Brain microvascular endothelial cell (primary cell): ENCODE results near the gene YAE1.

Experiments used
- DNase-seq: peaks from one replicate; pipeline ENCODE4 v3.0.0-alpha.2; 2020
- H3K27ac ChIP-seq: fragments of 250-450 bp; sonication (Bioruptor Pico); 2 replicates; pipeline ENCODE4 v1.5.1; 2020; ENCODE audit warnings: mild to moderate bottlenecking, moderate library complexity
- H3K27me3 ChIP-seq: fragments of 250-450 bp; sonication (Bioruptor Pico); replicated peaks from 2 replicates; pipeline ENCODE4 v1.5.1; 2020; ENCODE audit warnings: mild to moderate bottlenecking
- H3K36me3 ChIP-seq: fragments of 250-450 bp; sonication (Bioruptor Pico); replicated peaks from 2 replicates; pipeline ENCODE4 v1.5.1; 2020; ENCODE audit warnings: mild to moderate bottlenecking
- H3K4me3 ChIP-seq: 2 replicates; pipeline ENCODE4 v1.5.1; 2011; ENCODE audit warnings: low read depth, mild to moderate bottlenecking, control low read depth, low read length, moderate library complexity
- CTCF ChIP-seq: IDR thresholded peaks from 2 replicates; pipeline ENCODE4 v1.5.1; 2011; ENCODE audit warnings: low read depth, mild to moderate bottlenecking, moderate library complexity, low read length, control low read depth, inconsistent platforms; ENCODE audit errors: missing control alignments
- in situ Hi-C: cut with HindIII; loops from 2 replicates; pipeline ENCODE4 v1.10.0; 2017; ENCODE audit warnings: low sequenced_read_pairs, low pct_ligation_motif_present

Gene YAE1

GRCh38 chr7:39567294-39567693 is 1.1 kb downstream of the YAE1 start:
- no peaks in the 10 kb centered on the region for H3K27me3 ChIP-seq
- H3K27ac ChIP-seq = no peak overlapping the region
- no peak for DNase-seq
- peak overlapping the region; percentile 92 for H3K4me3 ChIP-seq
- TF ChIP-seq CTCF = no peak
- H3K36me3 ChIP-seq = peaks cover 2% of the 10 kb centered on the region
- in situ Hi-C loops = no loop called here

GRCh38 chr7:39574673-39575349 is 8.6 kb downstream of the YAE1 start:
- H3K27me3 ChIP-seq = no peaks in the 10 kb centered on the region
- no peak overlapping the region for H3K27ac ChIP-seq
- peaks cover 11% of the 10 kb centered on the region for H3K36me3 ChIP-seq

GRCh38 chr7:39577229-39577874 is 11.1 kb downstream of the YAE1 start:
- Histone ChIP-seq H3K27me3 (no peaks in the 10 kb centered on the region), H3K4me3 (no peak overlapping the region), H3K36me3 (peaks cover 8% of the 10 kb centered on the region), H3K27ac (no peak overlapping the region)
- in situ Hi-C loops = loop anchor here (25.0 kb wide), 1 partner anchor 160 kb away; no protein-coding TSS in a partner anchor
- DNase-seq = no peak
- no peak for TF ChIP-seq CTCF

More at GRCh38 chr7:39574673-39575349, 8.6 kb downstream of the YAE1 start:
- no peak for DNase-seq
- TF ChIP-seq CTCF = no peak
- no peak overlapping the region for H3K4me3 ChIP-seq
- in situ Hi-C loops = loop anchor here (25.0 kb wide), 1 partner anchor 162 kb away; no protein-coding TSS in a partner anchor

GRCh38 chr7:39580149-39580874 is 14.1 kb downstream of the YAE1 start:
- Histone ChIP-seq H3K27ac (no peak overlapping the region), H3K4me3 (no peak overlapping the region), H3K36me3 (no peaks in the 10 kb centered on the region), H3K27me3 (no peaks in the 10 kb centered on the region)
- DNase-seq = peak; percentile 77
- TF ChIP-seq CTCF = peak; percentile 82
- in situ Hi-C loops = loop anchor here (25.0 kb wide), 1 partner anchor 157 kb away; no protein-coding TSS in a partner anchor

- no peak for TF ChIP-seq CTCF
- Histone ChIP-seq H3K27ac (no peak overlapping the region), H3K4me3 (no peak overlapping the region), H3K36me3 (no peaks in the 10 kb centered on the region), H3K27me3 (no peaks in the 10 kb centered on the region)
- in situ Hi-C loops = loop anchor here (25.0 kb wide), 1 partner anchor 155 kb away; no protein-coding TSS in a partner anchor
- no peak for DNase-seq
These were observed 16.3 kb downstream of the YAE1 start for GRCh38 chr7:39582536-39582935.
